SK-N-SH (cell line): ENCODE measurements around the gene RIOK3. TPM values are rescaled to one million over a fixed set of nuclear protein-coding genes. Genes with fewer than 3 reads are reported as not detected.
A peak's percentile ranks its signal among the peaks of the same experiment; 100 is the strongest.

Source experiments
- CTCF ChIA-PET: fragments of 300-600, 350-600 bp; formaldehyde crosslinking; extraction: SDS; loops from one replicate; lab custom pipeline; 2021; lab: Yijun Ruan, JAX
- POLR2A ChIA-PET: fragments of 350-600 bp; sonication (Branson Sonifier 250); formaldehyde crosslinking; extraction: SDS; loops from one replicate; lab custom pipeline; 2020; ENCODE audit warnings: antibody characterized with exemption, inconsistent platforms; lab: Yijun Ruan, JAX
- DNase-seq: peaks from one replicate; pipeline ENCODE4 v3.0.0; 2012
- H2AFZ ChIP-seq: fragments of 200-600 bp; sonication (generic); 2 replicates; pipeline ENCODE4 v1.8.1; 2016; ENCODE audit warnings: antibody characterized with exemption, mild to moderate bottlenecking, low read depth
- H3F3A ChIP-seq: fragments of 200-600 bp; sonication (generic); replicated peaks from 2 replicates; pipeline ENCODE3; 2016; ENCODE audit warnings: antibody characterized with exemption, mild to moderate bottlenecking; ENCODE audit not compliant: insufficient read depth
- H3K27ac ChIP-seq, 2 experiments: fragments of 200-500 bp in 1 of 2; fragments of 200-600 bp in 1 of 2; sonication (Bioruptor generic) in 1 of 2; sonication (generic), shearing (Covaris generic) in 1 of 2; 2 replicates each; pipeline versions ENCODE4 v1.5.1 to v1.6.1; 2014 to 2016; ENCODE audit warnings: low read depth in 2 of 2, inconsistent platforms in 1 of 2, low read length in 1 of 2, mild to moderate bottlenecking in 1 of 2, mixed read lengths in 1 of 2
- H3K27me3 ChIP-seq: fragments of 200-600 bp; sonication (generic), shearing (Covaris generic); 2 replicates; pipeline ENCODE4 v1.6.1; 2016; ENCODE audit warnings: mixed run types; ENCODE audit not compliant: insufficient read depth
- H3K36me3 ChIP-seq, 2 experiments: fragments of 200-500 bp in 1 of 2; fragments of 200-600 bp in 1 of 2; sonication (Bioruptor generic) in 1 of 2; sonication (generic) in 1 of 2; replicated peaks in 1 of 2; 2 replicates each; pipeline versions ENCODE3 to v1.5.1; 2014 to 2016; ENCODE audit warnings: low read length in 1 of 2, mild to moderate bottlenecking in 1 of 2; ENCODE audit not compliant: insufficient read depth in 2 of 2, control insufficient read depth in 1 of 2
- H3K4me1 ChIP-seq, 2 experiments: fragments of 200-500 bp in 1 of 2; fragments of 200-600 bp in 1 of 2; sonication (Bioruptor generic) in 1 of 2; sonication (generic), shearing (Covaris generic) in 1 of 2; 2 replicates each; pipeline versions ENCODE4 v1.5.1 to v1.6.1; 2014 to 2016; ENCODE audit warnings: low read depth in 1 of 2, low read length in 1 of 2, mixed run types in 1 of 2; ENCODE audit not compliant: insufficient read depth in 2 of 2, control insufficient read depth in 1 of 2
- H3K4me2 ChIP-seq: fragments of 200-600 bp; sonication (generic), shearing (Covaris generic); 2 replicates; pipeline ENCODE4 v1.6.1; 2017; ENCODE audit warnings: mixed run types
- H3K4me3 ChIP-seq, 2 experiments: fragments of 200-500 bp in 1 of 2; fragments of 200-600 bp in 1 of 2; sonication (Bioruptor generic) in 1 of 2; sonication (generic), shearing (Covaris generic) in 1 of 2; 2 replicates each; pipeline versions ENCODE4 v1.5.1 to v1.8.1; 2014 to 2016; ENCODE audit warnings: low read depth in 2 of 2, inconsistent platforms in 1 of 2, low read length in 1 of 2, mild to moderate bottlenecking in 1 of 2, mixed read lengths in 1 of 2, moderate library complexity in 1 of 2
- H3K79me2 ChIP-seq: fragments of 200-600 bp; sonication (generic); 2 replicates; pipeline ENCODE4 v1.8.1; 2017; ENCODE audit warnings: mild to moderate bottlenecking; ENCODE audit not compliant: insufficient read depth
- H3K9ac ChIP-seq: fragments of 200-600 bp; sonication (generic); 2 replicates; pipeline ENCODE4 v1.6.1; 2017; ENCODE audit warnings: mixed run types
- H3K9me2 ChIP-seq: fragments of 200-600 bp; sonication (generic); 2 replicates; pipeline ENCODE4 v1.6.1; 2017; ENCODE audit warnings: mixed run types
- H3K9me3 ChIP-seq: fragments of 200-600 bp; sonication (generic); 2 replicates; pipeline ENCODE4 v1.6.1; 2017; ENCODE audit warnings: mixed run types, mild to moderate bottlenecking, moderate library complexity
- H4K20me1 ChIP-seq: fragments of 200-600 bp; sonication (generic); 2 replicates; pipeline ENCODE4 v1.6.1; 2017; ENCODE audit warnings: mild to moderate bottlenecking, mixed run types; ENCODE audit not compliant: insufficient read depth
- EZH2phosphoT487 ChIP-seq: fragments of 200-600 bp; sonication (generic); IDR thresholded peaks from 2 replicates; pipeline ENCODE4 v1.6.1; 2017; ENCODE audit warnings: low read depth, mixed run types, mild to moderate bottlenecking, antibody characterized with exemption, moderate library complexity, borderline replicate concordance
- FOXJ3 ChIP-seq: sonication (generic); formaldehyde crosslinking; IDR thresholded peaks from 2 replicates; pipeline ENCODE4 v1.5.1; 2020; ENCODE audit warnings: mild to moderate bottlenecking, missing genetic modification reagents
- FOXM1 ChIP-seq: IDR thresholded peaks from 2 replicates; pipeline ENCODE4 v1.4.0; 2012; ENCODE audit warnings: low read depth, mild to moderate bottlenecking
- MXI1 ChIP-seq: IDR thresholded peaks from 2 replicates; pipeline ENCODE4 v1.6.1; 2012; ENCODE audit warnings: mild to moderate bottlenecking, low read depth, low read length, improper control_type of control experiment
- RXRA ChIP-seq: IDR thresholded peaks from 2 replicates; pipeline ENCODE4 v1.4.0; 2012; ENCODE audit warnings: low read depth, mild to moderate bottlenecking, borderline replicate concordance
- YY1 ChIP-seq: IDR thresholded peaks from 2 replicates; pipeline ENCODE4 v1.4.0; 2012; ENCODE audit warnings: low read depth, mild to moderate bottlenecking
- WGBS: methylation state at CpG from one replicate; pipeline ENCODE4 v1.1.6; 2017; ENCODE audit warnings: low lambda C conversion rate; 5-methylcytosine and 5-hydroxymethylcytosine counted together
- polyA plus RNA-seq, 3 experiments: library from polyadenylated mRNA; depleted of rRNA; stranded (reverse); fragments of >200 nt; gene quantifications; 2 replicates each; pipeline ENCODE4 v1.2.3, GENCODE V29; 2012
- TF ChIP-seq, protein P1 (sequence below): IDR thresholded peaks from 2 replicates; pipeline ENCODE4 v1.4.0; 2012; ENCODE audit warnings: low read depth, borderline replicate concordance
- TF ChIP-seq, protein P2 (sequence below): IDR thresholded peaks from 2 replicates; pipeline ENCODE4 v1.4.0; 2012; ENCODE audit warnings: low read depth, borderline replicate concordance
- TF ChIP-seq, protein P3 (sequence below): fragments of 150-350 bp; IDR thresholded peaks from 2 replicates; pipeline ENCODE4 v1.6.1; 2016; ENCODE audit warnings: mild to moderate bottlenecking, low read depth, low read length
- TF ChIP-seq, protein P4 (sequence below): IDR thresholded peaks from 2 replicates; pipeline ENCODE4; 2012

RIOK3 gene
- polyA plus RNA-seq, 1 of the 3 experiments (the other 2 are of a cell fraction) = 12.3 TPM

DNA sequence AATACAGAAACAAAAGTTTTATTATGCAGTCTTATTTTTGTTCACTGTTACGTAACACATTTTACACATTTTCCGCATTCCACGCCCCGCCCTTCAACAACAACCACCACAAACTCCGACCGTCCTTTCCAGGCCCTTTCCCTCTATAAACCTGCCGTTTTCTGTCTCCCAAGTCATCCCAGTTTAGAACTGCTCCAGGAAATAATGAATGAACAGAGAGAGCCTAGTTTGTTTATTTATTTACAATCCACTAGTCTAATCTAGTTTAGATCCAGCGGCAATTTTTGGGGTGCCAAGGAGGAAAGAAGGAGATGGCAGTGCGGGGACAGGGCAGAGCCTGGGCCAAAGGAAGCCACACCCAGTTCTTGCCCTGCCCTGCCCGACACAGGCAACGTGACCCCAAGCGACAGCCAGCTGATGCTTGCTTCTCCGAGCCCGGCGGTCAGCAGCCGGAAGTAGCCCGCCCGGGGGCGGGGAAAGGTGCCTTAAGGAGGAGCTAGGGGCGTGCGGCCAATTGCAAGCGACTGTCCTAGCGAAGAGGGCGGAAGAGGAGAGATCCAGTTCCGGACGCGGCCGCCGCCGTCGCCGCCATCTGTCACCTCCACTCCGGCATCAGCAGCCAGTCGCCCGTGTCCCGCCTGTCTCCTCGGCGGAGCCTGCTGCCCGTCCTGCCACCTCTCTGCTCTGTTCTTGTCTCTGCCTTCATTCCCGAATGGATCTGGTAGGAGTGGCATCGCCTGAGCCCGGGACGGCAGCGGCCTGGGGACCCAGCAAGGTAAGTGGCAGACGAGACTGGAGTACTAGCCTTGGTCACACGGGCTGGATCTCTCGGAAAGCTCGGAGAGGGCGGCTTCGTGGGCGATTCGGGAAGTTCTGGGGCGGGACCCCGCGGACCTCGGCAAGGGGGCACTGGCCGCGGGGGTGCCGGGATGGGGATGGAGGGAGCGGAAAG, at the start of gene RIOK3 (continued):
- TF ChIP-seq EZH2phosphoT487 = no peak
- TF ChIP-seq YY1 = peak; percentile 85
- TF ChIP-seq RXRA = no peak

DNA sequence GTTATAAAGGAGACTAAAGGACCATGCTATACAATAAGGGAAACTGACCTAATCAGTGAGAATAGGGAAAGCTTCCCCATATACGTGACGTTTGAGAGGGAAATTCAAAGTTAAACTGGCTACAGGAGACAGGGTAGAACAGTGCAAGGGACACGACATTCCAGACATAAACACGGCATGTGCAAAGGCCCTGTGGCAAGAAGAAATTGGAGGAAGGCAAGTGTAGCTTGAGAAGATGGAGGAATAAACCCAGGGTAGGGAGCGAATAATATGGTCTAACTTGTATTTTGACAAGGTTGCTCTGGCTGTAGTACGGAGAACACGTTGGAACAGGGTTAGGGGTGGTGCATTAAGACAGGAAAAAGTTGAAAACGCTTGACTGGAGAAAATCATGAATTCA, 49.8 kb upstream of the RIOK3 start:
- H3K27me3 ChIP-seq = no peaks in the 10 kb centered on the region
- ChIA-PET CTCF (interaction anchor here (0.7 to 1.6 kb wide), 2 partner anchors 9 to 12 kb away, joined by 3 to 10 read pairs; no protein-coding TSS in a partner anchor), POLR2A (no interaction called here)
- no peak overlapping the region for H3K9ac ChIP-seq
- TF ChIP-seq MXI1 (no peak), FOXM1 (no peak)
- H2AFZ ChIP-seq = no peak overlapping the region
- H3K4me2 ChIP-seq = no peak overlapping the region
- H3K36me3 ChIP-seq = no peaks in the 10 kb centered on the region
- H3K27ac ChIP-seq = no peak overlapping the region
- no peak for DNase-seq
- no peak overlapping the region for H3K4me3 ChIP-seq
- H3K9me3 ChIP-seq = no peaks in the 10 kb centered on the region
- H3K4me1 ChIP-seq = peaks cover 5 to 17% of the 10 kb centered on the region in 2 experiments; a peak in 3 of 4 replicates
- peaks cover 6% of the 10 kb centered on the region for H3F3A ChIP-seq
- no peaks in the 10 kb centered on the region for H4K20me1 ChIP-seq
- H3K9me2 ChIP-seq = no peaks in the 10 kb centered on the region
- no peaks in the 10 kb centered on the region for H3K79me2 ChIP-seq
- 93% methylated on average over 8 of the region's 8 CpGs for WGBS

DNA sequence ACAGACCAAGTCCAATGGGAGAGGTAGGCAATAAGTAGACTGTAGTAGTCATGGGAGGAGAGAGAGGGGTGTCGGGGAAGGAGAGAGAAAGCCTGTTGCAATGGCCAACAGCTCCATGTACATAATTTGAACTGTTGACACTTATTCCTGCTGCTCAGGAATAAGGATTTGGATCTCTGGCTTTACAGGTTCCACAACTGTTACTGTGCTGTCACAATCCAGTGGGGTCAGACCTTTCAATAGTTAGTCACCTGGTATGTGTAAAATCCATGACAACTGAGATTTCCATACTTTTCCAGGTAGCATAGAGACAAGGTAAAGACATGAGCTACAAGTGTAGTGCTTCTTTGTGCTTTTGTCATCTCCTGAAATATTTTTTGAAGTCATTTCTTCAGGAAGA, 47.5 kb upstream of the RIOK3 start:
- H3K4me1 ChIP-seq = peaks cover 5 to 14% of the 10 kb centered on the region in 2 experiments; a peak in 3 of 4 replicates
- DNase-seq = no peak
- H3K36me3 ChIP-seq = no peaks in the 10 kb centered on the region
- no peaks in the 10 kb centered on the region for H3K9me2 ChIP-seq
- H3K27ac ChIP-seq = no peak overlapping the region
- H3K79me2 ChIP-seq = no peaks in the 10 kb centered on the region
- H3F3A ChIP-seq = peaks cover 6% of the 10 kb centered on the region
- H3K27me3 ChIP-seq = no peaks in the 10 kb centered on the region
- H3K4me2 ChIP-seq = no peak overlapping the region
- no peak overlapping the region for H2AFZ ChIP-seq
- CTCF ChIA-PET = interaction anchor here (0.8 to 1.8 kb wide), 4 partner anchors 27 to 559 kb away, joined by 3 to 8 read pairs (median 6); no protein-coding TSS in a partner anchor
- H3K9me3 ChIP-seq = no peaks in the 10 kb centered on the region
- WGBS = 92% methylated on average over 1 of the region's 1 CpG
- POLR2A ChIA-PET = no interaction called here
- no peak overlapping the region for H3K4me3 ChIP-seq
- no peak overlapping the region for H3K9ac ChIP-seq
- TF ChIP-seq MXI1 (no peak), RXRA (no peak), FOXJ3 (CRISPR knock-in tag) (no peak)
- TF ChIP-seq, protein P1, sequence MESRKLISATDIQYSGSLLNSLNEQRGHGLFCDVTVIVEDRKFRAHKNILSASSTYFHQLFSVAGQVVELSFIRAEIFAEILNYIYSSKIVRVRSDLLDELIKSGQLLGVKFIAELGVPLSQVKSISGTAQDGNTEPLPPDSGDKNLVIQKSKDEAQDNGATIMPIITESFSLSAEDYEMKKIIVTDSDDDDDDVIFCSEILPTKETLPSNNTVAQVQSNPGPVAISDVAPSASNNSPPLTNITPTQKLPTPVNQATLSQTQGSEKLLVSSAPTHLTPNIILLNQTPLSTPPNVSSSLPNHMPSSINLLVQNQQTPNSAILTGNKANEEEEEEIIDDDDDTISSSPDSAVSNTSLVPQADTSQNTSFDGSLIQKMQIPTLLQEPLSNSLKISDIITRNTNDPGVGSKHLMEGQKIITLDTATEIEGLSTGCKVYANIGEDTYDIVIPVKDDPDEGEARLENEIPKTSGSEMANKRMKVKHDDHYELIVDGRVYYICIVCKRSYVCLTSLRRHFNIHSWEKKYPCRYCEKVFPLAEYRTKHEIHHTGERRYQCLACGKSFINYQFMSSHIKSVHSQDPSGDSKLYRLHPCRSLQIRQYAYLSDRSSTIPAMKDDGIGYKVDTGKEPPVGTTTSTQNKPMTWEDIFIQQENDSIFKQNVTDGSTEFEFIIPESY = no peak
- TF ChIP-seq, protein P2, sequence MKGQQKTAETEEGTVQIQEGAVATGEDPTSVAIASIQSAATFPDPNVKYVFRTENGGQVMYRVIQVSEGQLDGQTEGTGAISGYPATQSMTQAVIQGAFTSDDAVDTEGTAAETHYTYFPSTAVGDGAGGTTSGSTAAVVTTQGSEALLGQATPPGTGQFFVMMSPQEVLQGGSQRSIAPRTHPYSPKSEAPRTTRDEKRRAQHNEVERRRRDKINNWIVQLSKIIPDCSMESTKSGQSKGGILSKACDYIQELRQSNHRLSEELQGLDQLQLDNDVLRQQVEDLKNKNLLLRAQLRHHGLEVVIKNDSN = no peak
- TF ChIP-seq, protein P3, sequence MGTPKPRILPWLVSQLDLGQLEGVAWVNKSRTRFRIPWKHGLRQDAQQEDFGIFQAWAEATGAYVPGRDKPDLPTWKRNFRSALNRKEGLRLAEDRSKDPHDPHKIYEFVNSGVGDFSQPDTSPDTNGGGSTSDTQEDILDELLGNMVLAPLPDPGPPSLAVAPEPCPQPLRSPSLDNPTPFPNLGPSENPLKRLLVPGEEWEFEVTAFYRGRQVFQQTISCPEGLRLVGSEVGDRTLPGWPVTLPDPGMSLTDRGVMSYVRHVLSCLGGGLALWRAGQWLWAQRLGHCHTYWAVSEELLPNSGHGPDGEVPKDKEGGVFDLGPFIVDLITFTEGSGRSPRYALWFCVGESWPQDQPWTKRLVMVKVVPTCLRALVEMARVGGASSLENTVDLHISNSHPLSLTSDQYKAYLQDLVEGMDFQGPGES = no peak
- TF ChIP-seq, protein P4, sequence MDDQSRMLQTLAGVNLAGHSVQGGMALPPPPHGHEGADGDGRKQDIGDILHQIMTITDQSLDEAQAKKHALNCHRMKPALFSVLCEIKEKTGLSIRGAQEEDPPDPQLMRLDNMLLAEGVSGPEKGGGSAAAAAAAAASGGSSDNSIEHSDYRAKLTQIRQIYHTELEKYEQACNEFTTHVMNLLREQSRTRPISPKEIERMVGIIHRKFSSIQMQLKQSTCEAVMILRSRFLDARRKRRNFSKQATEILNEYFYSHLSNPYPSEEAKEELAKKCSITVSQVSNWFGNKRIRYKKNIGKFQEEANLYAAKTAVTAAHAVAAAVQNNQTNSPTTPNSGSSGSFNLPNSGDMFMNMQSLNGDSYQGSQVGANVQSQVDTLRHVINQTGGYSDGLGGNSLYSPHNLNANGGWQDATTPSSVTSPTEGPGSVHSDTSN = no peak
- no peaks in the 10 kb centered on the region for H4K20me1 ChIP-seq
